GM23248 (cell line): ENCODE data around the gene CTBP2. TPM values are rescaled to one million over a fixed set of nuclear protein-coding genes. Genes with fewer than 3 reads are reported as not detected.

Experiments
- DNase-seq: peaks from one replicate; pipeline ENCODE4 v3.0.0-alpha.2; 2015
- H2AFZ ChIP-seq: fragments of 200-600 bp; sonication (generic); 2 replicates; pipeline ENCODE4 v1.6.1; 2016; ENCODE audit warnings: antibody characterized with exemption
- H3F3A ChIP-seq: fragments of 200-600 bp; sonication (generic); 2 replicates; pipeline ENCODE4 v1.6.1; 2016; ENCODE audit warnings: mild to moderate bottlenecking, antibody characterized with exemption, mixed run types; ENCODE audit not compliant: insufficient read depth
- H3K27ac ChIP-seq: fragments of 200-600 bp; sonication (generic); 2 replicates; pipeline ENCODE4 v1.5.1; 2016; ENCODE audit warnings: mild to moderate bottlenecking
- H3K27me3 ChIP-seq: fragments of 200-600 bp; sonication (generic); replicated peaks from 2 replicates; pipeline ENCODE4 v1.6.1; 2016; ENCODE audit warnings: mild to moderate bottlenecking; ENCODE audit not compliant: insufficient read depth
- H3K36me3 ChIP-seq: fragments of 200-600 bp; sonication (generic); 2 replicates; pipeline ENCODE4 v1.6.1; 2016; ENCODE audit warnings: low read depth, mild to moderate bottlenecking
- H3K4me1 ChIP-seq: fragments of 200-600 bp; sonication (generic); 2 replicates; pipeline ENCODE4 v1.6.1; 2016; ENCODE audit warnings: mild to moderate bottlenecking; ENCODE audit not compliant: insufficient read depth
- H3K4me2 ChIP-seq: fragments of 200-600 bp; sonication (generic); one replicate; pipeline ENCODE4 v1.6.1; 2016; ENCODE audit warnings: mild to moderate bottlenecking; ENCODE audit not compliant: unreplicated experiment
- H3K4me3 ChIP-seq: fragments of 200-600 bp; sonication (generic); 2 replicates; pipeline ENCODE4 v1.5.1; 2016; ENCODE audit warnings: mild to moderate bottlenecking
- H3K79me2 ChIP-seq: fragments of 200-600 bp; sonication (generic); 2 replicates; pipeline ENCODE4 v1.6.1; 2016; ENCODE audit warnings: mild to moderate bottlenecking; ENCODE audit not compliant: insufficient read depth
- H3K9ac ChIP-seq: fragments of 200-600 bp; sonication (generic); 2 replicates; pipeline ENCODE4 v1.6.1; 2016; ENCODE audit warnings: mild to moderate bottlenecking
- H3K9me2 ChIP-seq: fragments of 200-600 bp; sonication (generic); 2 replicates; pipeline ENCODE4 v1.6.1; 2016; ENCODE audit warnings: mixed run types, mild to moderate bottlenecking, moderate library complexity; ENCODE audit not compliant: insufficient read depth
- H3K9me3 ChIP-seq: fragments of 200-600 bp; sonication (generic); one replicate; pipeline ENCODE4 v1.6.1; 2017; ENCODE audit warnings: low read depth
- H4K20me1 ChIP-seq: fragments of 200-600 bp; sonication (generic); 2 replicates; pipeline ENCODE4 v1.6.0; 2016; ENCODE audit not compliant: insufficient read depth
- EZH2 ChIP-seq: fragments of 200-600 bp; sonication (generic); IDR thresholded peaks from 2 replicates; pipeline ENCODE4 v1.6.1; 2018; ENCODE audit warnings: antibody characterized with exemption, mild to moderate bottlenecking; ENCODE audit not compliant: insufficient read depth, poor library complexity, severe bottlenecking
- EZH2phosphoT487 ChIP-seq: fragments of 200-600 bp; sonication (generic); IDR thresholded peaks from 2 replicates; pipeline ENCODE4 v1.6.1; 2018; ENCODE audit warnings: antibody characterized with exemption, moderate library complexity, mild to moderate bottlenecking, low read depth; ENCODE audit not compliant: insufficient read depth
- WGBS, 2 experiments: methylation state at CpG; one replicate each; pipeline ENCODE4 v1.1.6; 2015 to 2017; ENCODE audit warnings: low lambda C conversion rate in 2 of 2, low coverage in 1 of 2; ENCODE audit errors: missing lambda C conversion rate in 2 of 2; 5-methylcytosine and 5-hydroxymethylcytosine counted together
- in situ Hi-C: fragments of 300-500 bp; cut with MboI; formaldehyde crosslinking; loops from 2 replicates; pipeline ENCODE4 v1.15.0; 2020
- polyA plus RNA-seq: library from polyadenylated mRNA; unstranded; fragments of >200 nt; fragmentation: Nextera tagmentation; extraction: Ambion mirVana; gene quantifications from 2 replicates; pipeline ENCODE4 v1.2.1, GENCODE V29; 2016
- total RNA-seq: library from RNA; depleted of rRNA; stranded (reverse); fragments of >200 nt; shearing (Covaris generic); gene quantifications from 2 replicates; pipeline ENCODE4 v1.2.3, GENCODE V29; 2014

Gene CTBP2
- total and polyA plus RNA-seq, 2 experiments from 2014 or later: 52.0 to 65.5 TPM

GRCh38 chr10:125041856-125042506 is 118.4 kb downstream of the CTBP2 start:
- Histone ChIP-seq H4K20me1 (no peaks in the 10 kb centered on the region; the same call in 1 of the 2 replicates), H3F3A (peaks cover 20% of the 10 kb centered on the region; the same call in 1 of the 2 replicates), H3K4me2 (no peak overlapping the region), H3K27ac (no peak overlapping the region), H2AFZ (no peak overlapping the region), H3K36me3 (no peaks in the 10 kb centered on the region), H3K9me3 (no peaks in the 10 kb centered on the region), H3K4me3 (no peak overlapping the region), H3K9me2 (no peaks in the 10 kb centered on the region), H3K4me1 (peaks cover 37% of the 10 kb centered on the region), H3K9ac (no peak overlapping the region), H3K27me3 (no peaks in the 10 kb centered on the region), H3K79me2 (peaks cover 100% of the 10 kb centered on the region)
- 87 to 90% methylated on average over 9 of the region's 9 CpGs for WGBS, 2 experiments
- in situ Hi-C loops: loop anchor here (25.0 kb wide), 1 partner anchor 670 kb away; the partner anchor contains the start of gene EDRF1
- no peak for DNase-seq
- TF ChIP-seq EZH2: no peak
- no peak for TF ChIP-seq EZH2phosphoT487

GRCh38 chr10:125039354-125039769 is 121.0 kb downstream of the CTBP2 start:
- H3K36me3 ChIP-seq: no peaks in the 10 kb centered on the region
- TF ChIP-seq EZH2phosphoT487 (no peak), EZH2 (no peak)
- DNase-seq: no peak
- 82 to 84% methylated on average over 15 of the region's 15 CpGs for WGBS, 2 experiments
- no peak overlapping the region for H3K4me2 ChIP-seq
- H3K4me3 ChIP-seq: no peak overlapping the region
- H4K20me1 ChIP-seq: no peaks in the 10 kb centered on the region; the same call in 1 of the 2 replicates
- H2AFZ ChIP-seq: no peak overlapping the region
- H3K4me1 ChIP-seq: peaks cover 37% of the 10 kb centered on the region
- H3K9me2 ChIP-seq: no peaks in the 10 kb centered on the region
- H3K27ac ChIP-seq: no peak overlapping the region
- in situ Hi-C loops: loop anchor here (25.0 kb wide), 1 partner anchor 673 kb away; the partner anchor contains the start of gene EDRF1
- no peaks in the 10 kb centered on the region for H3K9me3 ChIP-seq
- peaks cover 28% of the 10 kb centered on the region; the same call in 1 of the 2 replicates for H3F3A ChIP-seq
- H3K79me2 ChIP-seq: peaks cover 96% of the 10 kb centered on the region
- H3K9ac ChIP-seq: no peak overlapping the region
- no peaks in the 10 kb centered on the region for H3K27me3 ChIP-seq

- Histone ChIP-seq H3K4me1 (peaks cover 31% of the 10 kb centered on the region), H3K4me2 (no peak overlapping the region), H3K9ac (no peak overlapping the region), H3K4me3 (no peak overlapping the region), H3K9me2 (no peaks in the 10 kb centered on the region), H3K36me3 (no peaks in the 10 kb centered on the region), H3K27ac (no peak overlapping the region), H3K9me3 (no peaks in the 10 kb centered on the region), H2AFZ (no peak overlapping the region), H3K27me3 (no peaks in the 10 kb centered on the region), H4K20me1 (no peaks in the 10 kb centered on the region), H3F3A (peaks cover 28% of the 10 kb centered on the region; the same call in 1 of the 2 replicates), H3K79me2 (peaks cover 96% of the 10 kb centered on the region)
- in situ Hi-C loops: loop anchor here (25.0 kb wide), 1 partner anchor 674 kb away; the partner anchor contains the start of gene EDRF1
- WGBS, 2 experiments: 68 to 69% methylated on average over 8 of the region's 8 CpGs
- TF ChIP-seq EZH2phosphoT487 (no peak), EZH2 (no peak)
- DNase-seq: no peak
Observed at GRCh38 chr10:125038637-125039036, 121.7 kb downstream of the CTBP2 start.

- DNase-seq: peak; percentile 54
- WGBS, 2 experiments: 90 to 95% methylated on average over 8 of the region's 8 CpGs
- Histone ChIP-seq H3K4me1 (peaks cover 29% of the 10 kb centered on the region), H3K4me2 (no peak overlapping the region), H3K4me3 (no peak overlapping the region), H3K27ac (no peak overlapping the region), H3K79me2 (peaks cover 96% of the 10 kb centered on the region), H3K9me3 (no peaks in the 10 kb centered on the region), H3K36me3 (no peaks in the 10 kb centered on the region), H3F3A (peaks cover 26% of the 10 kb centered on the region; the same call in 1 of the 2 replicates), H2AFZ (no peak overlapping the region), H3K27me3 (no peaks in the 10 kb centered on the region), H4K20me1 (no peaks in the 10 kb centered on the region), H3K9ac (no peak overlapping the region), H3K9me2 (no peaks in the 10 kb centered on the region)
- TF ChIP-seq EZH2phosphoT487 (no peak), EZH2 (no peak)
- in situ Hi-C loops: loop anchor here (25.0 kb wide), 1 partner anchor 675 kb away; the partner anchor contains the start of gene EDRF1
Observed at GRCh38 chr10:125037145-125037877, 123.1 kb downstream of the CTBP2 start.
